Endothelial cell (in vitro differentiated cells): ENCODE results near the gene MYBBP1A. TPM values are rescaled to one million over a fixed set of nuclear protein-coding genes. Genes with fewer than 3 reads are reported as not detected.

Experiments
- DNase-seq: peaks from one replicate; pipeline ENCODE4 v3.0.0; 2021; ENCODE audit warnings: low spot score
- H3K27ac Mint-ChIP-seq: one replicate; pipeline ENCODE4 v1.8.0; 2021; ENCODE audit warnings: mixed read lengths, inconsistent platforms; ENCODE audit not compliant: unreplicated experiment
- H3K27me3 Mint-ChIP-seq: one replicate; pipeline ENCODE4 v1.8.0; 2021; ENCODE audit warnings: mild to moderate bottlenecking, moderate library complexity, mixed read lengths, inconsistent platforms; ENCODE audit not compliant: unreplicated experiment
- H3K36me3 Mint-ChIP-seq: one replicate; pipeline ENCODE4 v1.8.0; 2021; ENCODE audit warnings: mild to moderate bottlenecking, low read depth, mixed read lengths, inconsistent platforms; ENCODE audit not compliant: unreplicated experiment
- H3K4me1 Mint-ChIP-seq: one replicate; pipeline ENCODE4 v1.8.0; 2021; ENCODE audit warnings: mild to moderate bottlenecking, mixed read lengths, inconsistent platforms; ENCODE audit not compliant: unreplicated experiment
- H3K4me3 Mint-ChIP-seq: one replicate; pipeline ENCODE4 v1.8.0; 2021; ENCODE audit warnings: mild to moderate bottlenecking, mixed read lengths, inconsistent platforms; ENCODE audit not compliant: unreplicated experiment
- H3K9me3 Mint-ChIP-seq: one replicate; pipeline ENCODE4 v1.8.0; 2021; ENCODE audit warnings: mixed read lengths, inconsistent platforms; ENCODE audit not compliant: unreplicated experiment
- total RNA-seq: library from RNA; stranded (reverse); fragmentation: NEBNext Ultra II Directional; extraction: Animal tissue kit (Norgen Biotek cat#: 25700); gene quantifications from one replicate; pipeline ENCODE4 v1.2.1, GENCODE V29; 2021; ENCODE audit not compliant: unreplicated experiment
- TF ChIP-seq, protein P1 (sequence below): fragments of 200-600 bp; sonication (generic); IDR thresholded peaks from one replicate; pipeline ENCODE4 v1.5.0; 2021; ENCODE audit warnings: antibody characterized with exemption; ENCODE audit not compliant: unreplicated experiment

Gene MYBBP1A
- total RNA-seq, 1 donor from 2014 or later, result 32.4 TPM

- Mint-ChIP-seq H3K27me3 (peaks cover 13% of the 10 kb centered on the region), H3K4me1 (peaks cover 42% of the 10 kb centered on the region), H3K27ac (no peak overlapping the region), H3K36me3 (peaks cover 16% of the 10 kb centered on the region), H3K4me3 (no peak overlapping the region), H3K9me3 (no peaks in the 10 kb centered on the region)
- no peak for DNase-seq
- TF ChIP-seq, protein P1, sequence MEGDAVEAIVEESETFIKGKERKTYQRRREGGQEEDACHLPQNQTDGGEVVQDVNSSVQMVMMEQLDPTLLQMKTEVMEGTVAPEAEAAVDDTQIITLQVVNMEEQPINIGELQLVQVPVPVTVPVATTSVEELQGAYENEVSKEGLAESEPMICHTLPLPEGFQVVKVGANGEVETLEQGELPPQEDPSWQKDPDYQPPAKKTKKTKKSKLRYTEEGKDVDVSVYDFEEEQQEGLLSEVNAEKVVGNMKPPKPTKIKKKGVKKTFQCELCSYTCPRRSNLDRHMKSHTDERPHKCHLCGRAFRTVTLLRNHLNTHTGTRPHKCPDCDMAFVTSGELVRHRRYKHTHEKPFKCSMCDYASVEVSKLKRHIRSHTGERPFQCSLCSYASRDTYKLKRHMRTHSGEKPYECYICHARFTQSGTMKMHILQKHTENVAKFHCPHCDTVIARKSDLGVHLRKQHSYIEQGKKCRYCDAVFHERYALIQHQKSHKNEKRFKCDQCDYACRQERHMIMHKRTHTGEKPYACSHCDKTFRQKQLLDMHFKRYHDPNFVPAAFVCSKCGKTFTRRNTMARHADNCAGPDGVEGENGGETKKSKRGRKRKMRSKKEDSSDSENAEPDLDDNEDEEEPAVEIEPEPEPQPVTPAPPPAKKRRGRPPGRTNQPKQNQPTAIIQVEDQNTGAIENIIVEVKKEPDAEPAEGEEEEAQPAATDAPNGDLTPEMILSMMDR, result no peak
Observed at GRCh38 chr17:4516735-4517134, 38.4 kb downstream of the MYBBP1A start.

GRCh38 chr17:4515501-4515900, 39.7 kb downstream of the MYBBP1A start:
- H3K9me3 Mint-ChIP-seq, result no peaks in the 10 kb centered on the region
- H3K36me3 Mint-ChIP-seq, result peaks cover 16% of the 10 kb centered on the region
- TF ChIP-seq, protein P1, result no peak
- H3K4me1 Mint-ChIP-seq, result peaks cover 42% of the 10 kb centered on the region
- no peak overlapping the region for H3K27ac Mint-ChIP-seq
- peaks cover 16% of the 10 kb centered on the region for H3K27me3 Mint-ChIP-seq
- no peak overlapping the region for H3K4me3 Mint-ChIP-seq
- DNase-seq, result no peak

DNA sequence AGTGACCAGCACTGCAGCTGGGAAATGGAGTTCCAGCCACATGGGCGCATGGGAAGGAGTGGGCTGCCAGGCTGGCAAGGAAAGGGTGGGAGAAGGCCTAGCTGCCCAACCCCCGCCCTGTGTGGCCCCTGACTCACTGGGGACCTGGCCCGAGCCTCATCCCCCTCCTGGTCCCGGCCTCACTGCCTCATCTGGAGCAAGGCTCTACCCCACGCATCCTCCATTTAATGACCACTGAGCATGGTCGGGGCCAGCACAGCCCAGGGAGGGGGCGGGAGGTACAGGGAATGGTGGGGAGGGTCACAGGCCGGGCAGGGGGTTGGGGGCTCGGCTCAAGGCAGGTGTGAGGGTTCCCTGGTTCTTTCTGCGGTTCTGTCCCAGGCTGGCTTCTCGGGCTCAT, 40.4 kb downstream of the MYBBP1A start:
- Mint-ChIP-seq H3K9me3 (no peaks in the 10 kb centered on the region), H3K27ac (no peak overlapping the region), H3K4me1 (peaks cover 40% of the 10 kb centered on the region)

DNA sequence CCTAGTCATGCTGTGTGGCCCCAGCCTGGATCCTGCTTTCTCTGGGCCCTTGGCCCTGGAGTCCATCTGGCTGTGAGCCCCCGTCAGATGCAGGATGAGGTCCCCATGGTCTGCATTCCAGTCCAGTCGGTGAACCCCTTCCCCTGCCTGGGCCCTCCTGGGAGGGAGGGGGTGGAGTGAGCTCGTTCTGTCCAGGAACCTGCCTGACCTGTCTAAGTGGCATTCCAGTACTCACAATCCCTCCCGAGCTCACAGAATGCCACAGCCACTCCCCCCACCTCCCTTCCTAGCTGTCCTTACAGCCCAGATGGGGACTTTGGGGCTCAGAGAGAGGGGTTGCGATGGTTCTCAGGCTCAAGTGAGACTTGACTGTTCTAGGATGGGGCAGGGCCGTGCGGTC, 41.0 kb downstream of the MYBBP1A start:
- H3K27ac Mint-ChIP-seq, result no peak overlapping the region
- no peaks in the 10 kb centered on the region for H3K9me3 Mint-ChIP-seq
- peaks cover 16% of the 10 kb centered on the region for H3K27me3 Mint-ChIP-seq
- no peak for DNase-seq
- no peak overlapping the region for H3K4me3 Mint-ChIP-seq
- H3K36me3 Mint-ChIP-seq, result peaks cover 23% of the 10 kb centered on the region
- H3K4me1 Mint-ChIP-seq, result peaks cover 44% of the 10 kb centered on the region
- TF ChIP-seq, protein P1, result no peak

More for the DNA sequence above, 40.4 kb downstream of the MYBBP1A start:
- H3K27me3 Mint-ChIP-seq, result peaks cover 16% of the 10 kb centered on the region
- H3K36me3 Mint-ChIP-seq, result peaks cover 17% of the 10 kb centered on the region
- TF ChIP-seq, protein P1, result no peak
- no peak for DNase-seq
- no peak overlapping the region for H3K4me3 Mint-ChIP-seq

- peaks cover 49% of the 10 kb centered on the region for H3K4me1 Mint-ChIP-seq
- no peak overlapping the region for H3K27ac Mint-ChIP-seq
- H3K4me3 Mint-ChIP-seq, result no peak overlapping the region
- DNase-seq, result no peak
- H3K36me3 Mint-ChIP-seq, result peaks cover 31% of the 10 kb centered on the region
- H3K9me3 Mint-ChIP-seq, result no peaks in the 10 kb centered on the region
- peaks cover 19% of the 10 kb centered on the region for H3K27me3 Mint-ChIP-seq
- TF ChIP-seq, protein P1, result no peak
Observed at GRCh38 chr17:4513113-4514032, 41.8 kb downstream of the MYBBP1A start.
